ENCODE data around the gene CFAP20. TPM values are rescaled to one million over a fixed set of nuclear protein-coding genes. Genes with fewer than 3 reads are reported as not detected.

CFAP20 gene
- total RNA-seq, 2 experiments from 2014 or later, result 250 to 261 TPM

- Mint-ChIP-seq H3K4me3 (no peak overlapping the region), H3K36me3 (ENCODE audit: low read depth) (no peaks in the 10 kb centered on the region), H3K27me3 (peaks cover 7% of the 10 kb centered on the region), H3K27ac (no peak overlapping the region), H3K9me3 (no peaks in the 10 kb centered on the region), H3K4me1 (ENCODE audit: low read depth) (peaks cover 5% of the 10 kb centered on the region)
- TF ChIP-seq, protein P1, sequence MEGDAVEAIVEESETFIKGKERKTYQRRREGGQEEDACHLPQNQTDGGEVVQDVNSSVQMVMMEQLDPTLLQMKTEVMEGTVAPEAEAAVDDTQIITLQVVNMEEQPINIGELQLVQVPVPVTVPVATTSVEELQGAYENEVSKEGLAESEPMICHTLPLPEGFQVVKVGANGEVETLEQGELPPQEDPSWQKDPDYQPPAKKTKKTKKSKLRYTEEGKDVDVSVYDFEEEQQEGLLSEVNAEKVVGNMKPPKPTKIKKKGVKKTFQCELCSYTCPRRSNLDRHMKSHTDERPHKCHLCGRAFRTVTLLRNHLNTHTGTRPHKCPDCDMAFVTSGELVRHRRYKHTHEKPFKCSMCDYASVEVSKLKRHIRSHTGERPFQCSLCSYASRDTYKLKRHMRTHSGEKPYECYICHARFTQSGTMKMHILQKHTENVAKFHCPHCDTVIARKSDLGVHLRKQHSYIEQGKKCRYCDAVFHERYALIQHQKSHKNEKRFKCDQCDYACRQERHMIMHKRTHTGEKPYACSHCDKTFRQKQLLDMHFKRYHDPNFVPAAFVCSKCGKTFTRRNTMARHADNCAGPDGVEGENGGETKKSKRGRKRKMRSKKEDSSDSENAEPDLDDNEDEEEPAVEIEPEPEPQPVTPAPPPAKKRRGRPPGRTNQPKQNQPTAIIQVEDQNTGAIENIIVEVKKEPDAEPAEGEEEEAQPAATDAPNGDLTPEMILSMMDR (IDR thresholded peaks at IDR 0.05), result no peak
- Histone ChIP-seq H3K27me3 (ENCODE audit: control insufficient read depth in 1 of 2, insufficient read depth in 2 of 2, low read length in 2 of 2) (no peaks in the 10 kb centered on the region), H3K4me3 (ENCODE audit: low read length) (no peak overlapping the region), H3K27ac (ENCODE audit: low read depth in 1 of 2, low read length in 2 of 2) (no peak overlapping the region), H3K9me3 (ENCODE audit: control insufficient read depth in 1 of 2, insufficient read depth in 1 of 2, low read length in 2 of 2) (no peaks in the 10 kb centered on the region), H3K4me1 (ENCODE audit: insufficient read depth, low read length) (no peaks in the 10 kb centered on the region), H3K36me3 (ENCODE audit: insufficient read depth, low read length) (no peaks in the 10 kb centered on the region)
- DNase-seq, result no peak
- ChIA-PET POLR2A (no interaction called here), CTCF (no interaction called here)
- no peak for ATAC-seq (ENCODE audit: poor library complexity)
- intact Hi-C loops (cut with DNase I, micrococcal nuclease), result no loop called here
Observed at GRCh38 chr16:58099956-58100300, 29.3 kb downstream of the CFAP20 start.

- TF ChIP-seq, protein P1 (IDR thresholded peaks at IDR 0.05), result no peak
- intact Hi-C loops (cut with DNase I, micrococcal nuclease), result no loop called here
- H3K4me1 ChIP-seq (ENCODE audit: insufficient read depth, low read length), result no peaks in the 10 kb centered on the region
- no peak overlapping the region for H3K4me3 ChIP-seq (ENCODE audit: low read length)
- Mint-ChIP-seq H3K4me3 (no peak overlapping the region), H3K27ac (no peak overlapping the region), H3K9me3 (no peaks in the 10 kb centered on the region), H3K4me1 (ENCODE audit: low read depth) (peaks cover 5% of the 10 kb centered on the region), H3K36me3 (ENCODE audit: low read depth) (no peaks in the 10 kb centered on the region), H3K27me3 (peaks cover 7% of the 10 kb centered on the region)
- H3K27me3 ChIP-seq (ENCODE audit: control insufficient read depth in 1 of 2, insufficient read depth in 2 of 2, low read length in 2 of 2), result no peaks in the 10 kb centered on the region
- H3K27ac ChIP-seq (ENCODE audit: low read depth in 1 of 2, low read length in 2 of 2), result no peak overlapping the region
- ChIA-PET POLR2A (no interaction called here), CTCF (no interaction called here)
- ATAC-seq (ENCODE audit: poor library complexity) (no peak), DNase-seq (no peak)
- no peaks in the 10 kb centered on the region for H3K36me3 ChIP-seq (ENCODE audit: insufficient read depth, low read length)
- no peaks in the 10 kb centered on the region for H3K9me3 ChIP-seq (ENCODE audit: control insufficient read depth in 1 of 2, insufficient read depth in 1 of 2, low read length in 2 of 2)
Observed at GRCh38 chr16:58099097-58099955, 29.9 kb downstream of the CFAP20 start.

DNA sequence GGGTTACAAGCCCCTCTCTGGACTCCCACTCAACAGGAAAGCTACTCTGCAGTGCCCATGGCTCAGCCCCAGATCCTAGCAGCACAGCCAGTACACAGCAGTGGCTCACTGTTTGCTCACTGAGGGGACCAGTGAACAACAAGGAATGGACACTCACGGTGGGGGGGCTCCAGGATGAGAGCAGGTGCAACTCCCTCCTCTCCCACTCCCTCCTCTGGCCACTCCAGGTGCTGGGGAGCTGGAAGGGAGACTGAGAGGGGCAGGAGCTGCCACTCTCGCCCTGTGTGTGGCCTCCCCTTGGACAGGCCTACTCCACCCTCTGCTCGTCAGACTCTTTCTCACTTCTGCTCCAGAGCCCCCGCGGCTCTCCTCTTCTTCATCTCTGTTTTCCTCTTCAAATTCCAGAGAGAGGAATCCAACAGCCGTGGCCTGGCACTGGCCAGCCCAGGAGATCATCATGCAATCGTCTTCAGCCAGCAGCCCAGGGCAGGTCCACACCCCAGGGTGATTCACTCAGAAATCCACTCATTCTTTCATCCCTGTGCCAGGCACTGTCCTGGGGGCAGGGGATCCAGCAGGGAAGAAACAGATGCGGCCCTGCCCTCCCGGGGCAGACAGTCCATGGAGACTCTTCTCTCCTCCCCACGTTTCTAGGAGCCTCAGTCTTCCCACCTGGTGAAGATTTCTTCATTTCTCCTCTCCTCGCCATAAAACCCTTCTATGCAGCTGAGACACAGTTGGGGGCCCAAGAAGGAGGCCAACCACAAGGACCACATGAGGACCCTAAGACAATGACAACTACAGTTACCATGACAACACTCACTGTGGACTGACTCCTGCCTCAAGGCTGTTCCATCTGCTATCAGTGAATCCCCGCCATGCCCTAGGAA is 30.7 kb downstream of the CFAP20 start:
- DNase-seq, result no peak
- H3K36me3 ChIP-seq (ENCODE audit: insufficient read depth, low read length), result no peaks in the 10 kb centered on the region
- ChIA-PET CTCF (interaction anchor here (0.7 to 3.6 kb wide), 3 partner anchors 16 to 1260 kb away, joined by 3 to 21 read pairs (median 5); partner anchors contain the start of gene CFAP20), POLR2A (no interaction called here)
- H3K4me3 ChIP-seq (ENCODE audit: low read length), result no peak overlapping the region
- Mint-ChIP-seq H3K27me3 (peaks cover 7% of the 10 kb centered on the region), H3K4me1 (ENCODE audit: low read depth) (peaks cover 5% of the 10 kb centered on the region), H3K27ac (no peak overlapping the region), H3K9me3 (no peaks in the 10 kb centered on the region), H3K4me3 (no peak overlapping the region), H3K36me3 (ENCODE audit: low read depth) (no peaks in the 10 kb centered on the region)
- H3K9me3 ChIP-seq (ENCODE audit: control insufficient read depth in 1 of 2, insufficient read depth in 1 of 2, low read length in 2 of 2), result no peaks in the 10 kb centered on the region
- intact Hi-C loops (cut with DNase I, micrococcal nuclease), result no loop called here
- TF ChIP-seq, protein P1 (IDR thresholded peaks at IDR 0.05), result no peak
- no peaks in the 10 kb centered on the region for H3K4me1 ChIP-seq (ENCODE audit: insufficient read depth, low read length)
- no peaks in the 10 kb centered on the region for H3K27me3 ChIP-seq (ENCODE audit: control insufficient read depth in 1 of 2, insufficient read depth in 2 of 2, low read length in 2 of 2)
- no peak for ATAC-seq (ENCODE audit: poor library complexity)
- H3K27ac ChIP-seq (ENCODE audit: low read depth in 1 of 2, low read length in 2 of 2), result no peak overlapping the region

Data from CD4-positive, alpha-beta T cell (primary cell).